Islet of Langerhans (tissue), 1 donor: ENCODE data around the gene SERPINI1.

Experiments used
- FAIRE-seq: peaks from one replicate; lab custom pipeline; 2011; peaks lifted over from hg19 to GRCh38; lab: Jason Lieb, UNC

SERPINI1 gene

DNA sequence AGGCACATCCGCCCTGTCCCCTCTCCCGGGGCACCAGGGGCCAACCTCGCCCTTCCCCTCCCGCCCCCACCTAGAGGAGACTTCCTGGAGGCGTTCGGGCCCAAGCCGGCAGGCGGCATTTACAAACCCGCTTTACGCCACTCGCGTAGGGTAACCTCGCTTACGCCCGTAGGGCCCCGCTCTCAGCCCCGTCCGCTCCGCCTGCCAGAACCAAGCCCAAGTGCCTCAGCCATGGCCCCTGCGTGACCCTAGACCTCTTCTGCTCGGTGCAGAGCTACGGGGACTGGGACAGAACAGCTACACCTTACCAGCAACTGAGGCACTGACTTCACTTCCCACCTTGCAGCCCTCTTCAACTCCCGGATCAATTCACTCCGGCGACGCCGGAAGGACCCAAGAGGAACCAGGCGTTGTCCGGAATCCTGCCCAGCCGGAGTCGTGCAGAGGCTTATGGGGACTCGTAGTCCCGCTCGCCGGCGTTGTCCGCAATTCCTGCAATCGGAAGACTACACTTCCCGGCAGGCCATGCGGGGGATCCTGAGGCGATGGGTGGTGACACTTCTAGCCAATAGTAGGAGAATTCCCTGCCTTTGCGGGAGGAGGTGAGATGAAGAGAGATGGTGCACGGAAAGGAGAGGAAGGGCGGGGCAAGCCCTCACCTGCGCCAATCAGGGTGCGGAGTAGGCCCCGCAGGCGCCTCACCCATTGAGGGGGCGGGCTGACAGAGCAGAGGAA is 856 bp upstream of the SERPINI1 start, which contains the start of gene PDCD10:
TSS of gene PDCD10 (minus strand) at position 395 of the 735 bp plus-strand sequence. CDS start 14,735 bp downstream, outside the sequence.
- FAIRE-seq, result peak; percentile 68

GRCh38 chr3:167736264-167736787 is 805 bp downstream of the SERPINI1 start:
- no peak for FAIRE-seq

DNA sequence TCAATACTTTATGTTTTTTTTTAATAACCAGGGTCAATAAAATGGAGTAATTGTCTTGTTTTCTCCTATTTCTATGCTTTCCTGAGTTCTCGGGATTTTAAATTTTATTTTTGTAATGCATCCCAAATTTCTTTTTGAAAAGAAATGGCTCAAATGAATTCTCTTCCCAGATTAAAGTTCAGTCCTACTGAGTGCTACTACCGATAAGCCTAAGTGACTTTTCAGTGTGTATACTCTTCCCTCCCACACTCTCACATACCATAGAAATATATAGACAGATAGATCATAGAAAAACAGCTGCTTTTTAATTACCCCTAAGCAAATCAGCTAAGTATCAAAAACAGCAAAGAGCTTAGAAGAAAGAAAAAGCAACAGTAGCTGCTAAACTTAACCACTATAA is 1.5 kb downstream of the SERPINI1 start:
- no peak for FAIRE-seq

GRCh38 chr3:167738037-167738436 is 2.5 kb downstream of the SERPINI1 start:
- FAIRE-seq, result no peak

GRCh38 chr3:167739190-167739810 is 3.8 kb downstream of the SERPINI1 start:
- no peak for FAIRE-seq

DNA sequence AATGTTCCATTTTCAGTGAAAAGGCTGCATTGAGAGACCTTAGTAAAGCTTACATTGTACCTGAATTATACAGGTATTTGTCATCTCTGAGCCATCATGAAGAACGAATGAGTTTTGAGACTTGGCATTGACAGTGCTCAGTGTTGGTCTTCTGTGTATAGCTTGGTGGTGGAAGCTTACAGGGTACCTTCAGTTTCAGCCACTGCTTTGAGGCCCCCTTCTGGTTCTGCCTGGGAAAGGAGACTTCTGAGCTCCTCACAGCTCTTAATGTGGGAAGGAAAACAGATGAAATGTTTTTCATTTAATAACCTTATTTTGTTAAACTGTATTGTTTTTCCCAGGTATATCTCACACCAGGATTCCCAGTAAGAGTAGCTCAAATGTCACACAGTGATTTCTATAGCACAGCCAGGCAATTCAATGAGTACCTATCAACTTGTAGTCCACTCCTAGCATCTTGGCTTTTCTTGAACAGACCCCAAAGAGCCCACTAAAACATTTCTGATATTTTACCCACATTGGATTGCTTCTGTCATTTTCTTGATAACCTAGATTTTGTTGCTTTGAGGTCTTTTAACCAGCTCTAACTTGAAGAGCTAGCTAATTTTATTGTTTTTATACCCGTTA is 5.6 kb downstream of the SERPINI1 start:
- no peak for FAIRE-seq

GRCh38 chr3:167742338-167742737 is 6.8 kb downstream of the SERPINI1 start:
- no peak for FAIRE-seq

GRCh38 chr3:167743799-167744198 is 8.3 kb downstream of the SERPINI1 start:
- no peak for FAIRE-seq

DNA sequence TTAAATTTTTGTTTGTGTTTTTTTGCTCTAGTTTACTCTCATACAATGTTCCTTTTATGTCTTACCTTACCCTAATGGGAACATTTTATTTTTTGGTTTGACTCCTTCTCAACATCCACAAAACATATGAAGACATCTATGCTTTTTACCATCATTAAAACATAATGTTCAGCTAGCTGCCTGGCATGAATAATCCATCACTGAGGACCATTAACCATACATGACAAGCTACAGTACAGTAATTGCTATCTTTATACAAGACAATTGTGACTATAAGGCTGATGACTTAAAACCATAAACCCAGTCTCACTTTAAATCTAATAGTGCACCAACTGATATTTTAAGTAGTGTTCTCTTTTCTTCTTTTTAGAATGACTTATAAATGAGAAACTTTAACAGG is 13.7 kb downstream of the SERPINI1 start:
- no peak for FAIRE-seq

DNA sequence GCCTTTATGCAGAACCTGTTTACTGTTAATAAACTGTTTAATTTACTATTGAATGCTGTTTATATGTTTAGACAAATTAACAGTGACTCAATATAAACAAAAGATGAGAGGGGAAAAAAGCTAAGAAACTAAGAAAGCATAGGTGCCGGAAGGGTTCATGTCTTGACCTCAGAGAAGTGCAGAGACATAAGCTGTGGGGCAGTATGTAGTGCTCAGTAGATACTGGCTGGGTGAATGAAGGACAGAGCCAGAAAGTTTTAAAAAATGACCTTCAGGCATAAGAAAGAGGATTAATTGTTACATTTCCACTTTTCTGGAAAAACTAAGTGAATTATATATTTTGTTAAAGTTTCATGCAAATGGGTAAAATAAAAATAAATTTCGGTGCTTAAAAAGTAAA is 14.2 kb downstream of the SERPINI1 start:
- no peak for FAIRE-seq

DNA sequence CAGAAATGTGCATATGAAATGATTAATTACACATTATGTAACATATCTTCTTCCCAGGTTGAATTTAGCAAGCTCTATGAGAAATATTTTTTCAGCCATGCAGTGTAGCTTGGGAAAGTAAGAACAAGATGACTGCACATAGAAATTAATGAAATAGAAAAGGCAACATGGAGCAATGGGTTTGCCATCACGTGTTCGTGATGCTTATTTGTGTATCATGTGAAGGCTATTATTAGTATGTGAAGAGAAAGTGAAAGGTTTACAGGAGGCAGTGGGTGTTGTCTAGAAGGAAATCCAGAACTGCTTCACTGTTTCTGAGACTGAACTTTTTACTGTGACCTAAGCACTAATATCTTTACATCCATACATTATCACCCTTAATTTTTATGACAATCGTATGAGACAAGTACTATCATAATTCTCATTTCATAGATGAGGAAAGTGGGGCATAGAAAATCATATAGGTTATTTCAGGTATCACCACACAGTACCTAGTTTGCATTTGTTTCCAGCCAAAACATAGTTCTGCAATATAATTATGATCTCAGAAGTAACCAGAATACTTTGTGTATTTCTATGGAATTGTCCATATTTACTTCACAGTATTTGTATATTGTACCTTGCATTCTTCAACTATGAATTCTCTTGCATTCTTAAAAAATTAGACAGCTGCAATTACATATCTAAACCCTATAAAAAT is 14.9 kb downstream of the SERPINI1 start:
- FAIRE-seq, result no peak

DNA sequence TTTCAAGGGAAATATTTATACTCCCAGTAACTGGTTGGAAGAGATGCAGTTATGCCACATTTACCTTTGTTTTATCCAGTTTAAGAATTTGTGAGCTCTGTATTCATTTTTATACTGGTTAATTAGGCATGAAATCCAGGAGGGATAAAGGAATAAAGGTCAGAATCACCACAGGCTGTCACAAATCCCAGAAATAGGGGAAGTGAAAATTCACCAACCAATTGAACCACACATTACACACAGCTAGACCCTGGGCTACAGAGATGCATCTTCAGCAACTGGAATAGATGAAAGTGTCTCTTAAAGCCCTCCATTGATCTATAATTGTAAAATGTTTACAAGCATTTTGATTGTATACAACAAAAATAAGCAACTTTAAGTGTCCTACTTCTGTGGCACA is 18.5 kb downstream of the SERPINI1 start:
- FAIRE-seq, result no peak

DNA sequence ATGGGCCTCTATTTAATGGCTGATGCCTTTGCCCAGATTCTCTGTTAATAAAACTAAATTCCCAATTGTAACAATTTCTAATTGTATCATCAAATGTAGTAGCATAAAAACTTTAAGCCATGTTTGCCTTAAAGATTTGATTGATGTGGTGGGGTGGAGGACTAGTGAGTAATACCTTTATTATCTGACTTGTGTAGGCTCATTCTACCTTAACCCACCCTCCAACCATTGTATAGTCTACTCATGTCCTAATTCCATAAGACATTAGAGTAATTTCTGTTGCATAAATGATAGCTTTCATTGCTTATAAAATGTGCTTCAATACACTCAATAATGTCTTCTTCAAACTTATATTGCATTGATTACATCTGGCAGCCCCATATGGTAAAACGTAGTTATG is 25.8 kb downstream of the SERPINI1 start:
- no peak for FAIRE-seq

DNA sequence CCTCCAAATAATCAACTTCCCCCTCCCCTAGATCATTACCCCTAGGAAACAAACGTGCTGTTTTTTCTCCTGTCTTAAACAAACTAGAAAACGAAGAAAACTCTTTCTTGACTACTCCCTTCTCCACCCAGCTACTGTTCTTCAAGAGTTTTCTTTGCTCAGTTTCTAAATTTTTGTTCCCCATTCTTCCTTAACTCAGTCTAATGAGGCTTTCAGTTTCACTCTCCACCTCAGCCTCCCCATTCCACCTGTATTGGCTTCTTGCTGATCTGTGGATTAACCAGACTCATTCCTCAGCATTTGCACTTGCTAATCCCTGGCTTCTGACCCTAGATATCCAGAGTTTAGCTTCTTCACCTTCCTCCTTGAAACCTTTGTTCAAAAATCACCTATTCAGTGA is 26.8 kb downstream of the SERPINI1 start:
- FAIRE-seq, result no peak

DNA sequence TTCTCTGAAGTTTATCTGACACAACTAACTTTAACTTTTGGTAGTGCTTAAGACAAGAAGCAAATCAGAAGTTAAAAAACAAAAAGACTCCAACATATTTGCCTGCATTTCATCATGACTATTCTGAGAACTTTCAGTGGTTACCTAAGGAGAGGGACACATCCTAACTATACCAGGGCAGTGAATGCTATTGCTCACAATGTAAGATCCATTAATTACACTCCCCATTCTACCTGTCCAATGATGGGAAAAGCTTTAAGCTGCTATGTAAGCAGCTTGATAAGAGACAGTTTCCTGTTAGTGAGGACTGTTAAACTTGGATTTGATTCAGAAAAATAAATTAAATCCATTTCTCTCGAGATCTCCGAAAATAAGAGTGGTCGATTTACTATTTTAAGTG is 37.5 kb downstream of the SERPINI1 start:
- no peak for FAIRE-seq

DNA sequence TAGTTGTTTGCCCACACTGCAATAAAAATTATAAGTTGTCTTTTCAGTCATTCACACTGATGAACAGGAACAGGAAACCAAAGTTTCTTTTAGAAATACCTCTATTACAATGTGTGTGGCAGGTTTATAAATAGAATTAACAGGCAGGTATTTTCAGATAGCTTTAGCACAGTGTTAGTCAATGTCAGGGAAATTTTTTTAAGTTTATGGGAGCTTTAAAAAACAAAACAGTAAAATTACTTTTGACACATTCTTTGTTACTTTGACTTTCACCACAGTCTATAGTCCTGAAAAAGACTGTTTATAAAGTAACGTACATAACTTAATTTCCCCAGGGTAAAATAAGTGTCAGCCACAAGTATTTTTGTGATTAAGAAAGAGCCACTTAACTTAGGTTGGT is 38.1 kb downstream of the SERPINI1 start:
- FAIRE-seq, result no peak

- FAIRE-seq, result no peak
Measured at GRCh38 chr3:167776066-167776685, 40.7 kb downstream of the SERPINI1 start.

- no peak for FAIRE-seq
Measured at GRCh38 chr3:167777356-167777755, 41.8 kb downstream of the SERPINI1 start.

GRCh38 chr3:167780214-167780883 is 44.8 kb downstream of the SERPINI1 start:
- no peak for FAIRE-seq

DNA sequence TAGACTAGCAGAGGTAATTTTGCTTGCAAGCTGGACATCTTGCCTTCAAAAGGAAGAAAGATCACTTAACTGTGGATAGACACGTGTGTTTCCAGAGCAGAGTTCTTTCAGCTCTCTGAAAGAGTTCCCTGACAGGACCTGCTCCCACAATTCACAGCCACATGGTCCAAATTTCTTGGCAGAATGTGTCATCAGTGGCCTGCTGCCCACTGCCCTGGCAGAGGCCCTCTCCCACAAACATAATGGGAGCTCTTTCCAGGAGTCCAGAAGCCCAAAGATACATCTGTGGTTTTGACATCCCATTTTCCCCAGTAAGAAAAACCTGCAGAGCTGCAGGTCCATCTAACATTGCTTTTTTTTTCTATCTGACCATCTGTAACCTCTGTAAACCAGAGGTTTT is 48.3 kb downstream of the SERPINI1 start:
- FAIRE-seq, result no peak

GRCh38 chr3:167785790-167786189 is 50.3 kb downstream of the SERPINI1 start:
- no peak for FAIRE-seq

- no peak for FAIRE-seq
Measured at GRCh38 chr3:167787440-167787839, 51.9 kb downstream of the SERPINI1 start.
